ENCODE measurements around the gene USP11.

Gene USP11

DNA sequence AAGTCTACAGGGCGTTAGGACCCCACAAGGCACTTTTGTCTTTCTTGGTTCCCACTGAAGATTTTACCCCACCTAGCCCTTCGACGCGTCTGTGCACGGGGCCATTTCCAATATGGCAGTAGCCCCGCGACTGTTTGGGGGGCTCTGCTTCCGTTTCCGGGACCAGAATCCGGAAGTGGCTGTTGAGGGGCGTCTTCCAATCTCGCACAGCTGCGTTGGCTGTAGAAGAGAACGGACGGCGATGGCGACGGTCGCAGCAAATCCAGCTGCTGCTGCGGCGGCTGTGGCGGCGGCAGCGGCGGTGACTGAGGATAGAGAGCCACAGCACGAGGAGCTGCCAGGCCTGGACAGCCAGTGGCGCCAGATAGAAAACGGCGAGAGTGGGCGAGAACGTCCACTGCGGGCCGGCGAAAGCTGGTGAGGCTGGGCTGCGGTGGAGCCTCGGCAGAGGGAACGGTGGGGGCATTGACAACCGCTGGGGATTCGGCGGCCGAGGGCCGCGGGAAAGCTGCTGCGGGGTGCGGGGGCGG is at the start of gene USP11 (continued):
- TF ChIP-seq, protein P1, sequence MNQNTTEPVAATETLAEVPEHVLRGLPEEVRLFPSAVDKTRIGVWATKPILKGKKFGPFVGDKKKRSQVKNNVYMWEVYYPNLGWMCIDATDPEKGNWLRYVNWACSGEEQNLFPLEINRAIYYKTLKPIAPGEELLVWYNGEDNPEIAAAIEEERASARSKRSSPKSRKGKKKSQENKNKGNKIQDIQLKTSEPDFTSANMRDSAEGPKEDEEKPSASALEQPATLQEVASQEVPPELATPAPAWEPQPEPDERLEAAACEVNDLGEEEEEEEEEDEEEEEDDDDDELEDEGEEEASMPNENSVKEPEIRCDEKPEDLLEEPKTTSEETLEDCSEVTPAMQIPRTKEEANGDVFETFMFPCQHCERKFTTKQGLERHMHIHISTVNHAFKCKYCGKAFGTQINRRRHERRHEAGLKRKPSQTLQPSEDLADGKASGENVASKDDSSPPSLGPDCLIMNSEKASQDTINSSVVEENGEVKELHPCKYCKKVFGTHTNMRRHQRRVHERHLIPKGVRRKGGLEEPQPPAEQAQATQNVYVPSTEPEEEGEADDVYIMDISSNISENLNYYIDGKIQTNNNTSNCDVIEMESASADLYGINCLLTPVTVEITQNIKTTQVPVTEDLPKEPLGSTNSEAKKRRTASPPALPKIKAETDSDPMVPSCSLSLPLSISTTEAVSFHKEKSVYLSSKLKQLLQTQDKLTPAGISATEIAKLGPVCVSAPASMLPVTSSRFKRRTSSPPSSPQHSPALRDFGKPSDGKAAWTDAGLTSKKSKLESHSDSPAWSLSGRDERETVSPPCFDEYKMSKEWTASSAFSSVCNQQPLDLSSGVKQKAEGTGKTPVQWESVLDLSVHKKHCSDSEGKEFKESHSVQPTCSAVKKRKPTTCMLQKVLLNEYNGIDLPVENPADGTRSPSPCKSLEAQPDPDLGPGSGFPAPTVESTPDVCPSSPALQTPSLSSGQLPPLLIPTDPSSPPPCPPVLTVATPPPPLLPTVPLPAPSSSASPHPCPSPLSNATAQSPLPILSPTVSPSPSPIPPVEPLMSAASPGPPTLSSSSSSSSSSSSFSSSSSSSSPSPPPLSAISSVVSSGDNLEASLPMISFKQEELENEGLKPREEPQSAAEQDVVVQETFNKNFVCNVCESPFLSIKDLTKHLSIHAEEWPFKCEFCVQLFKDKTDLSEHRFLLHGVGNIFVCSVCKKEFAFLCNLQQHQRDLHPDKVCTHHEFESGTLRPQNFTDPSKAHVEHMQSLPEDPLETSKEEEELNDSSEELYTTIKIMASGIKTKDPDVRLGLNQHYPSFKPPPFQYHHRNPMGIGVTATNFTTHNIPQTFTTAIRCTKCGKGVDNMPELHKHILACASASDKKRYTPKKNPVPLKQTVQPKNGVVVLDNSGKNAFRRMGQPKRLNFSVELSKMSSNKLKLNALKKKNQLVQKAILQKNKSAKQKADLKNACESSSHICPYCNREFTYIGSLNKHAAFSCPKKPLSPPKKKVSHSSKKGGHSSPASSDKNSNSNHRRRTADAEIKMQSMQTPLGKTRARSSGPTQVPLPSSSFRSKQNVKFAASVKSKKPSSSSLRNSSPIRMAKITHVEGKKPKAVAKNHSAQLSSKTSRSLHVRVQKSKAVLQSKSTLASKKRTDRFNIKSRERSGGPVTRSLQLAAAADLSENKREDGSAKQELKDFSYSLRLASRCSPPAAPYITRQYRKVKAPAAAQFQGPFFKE (tag by site-specific recombination; IDR thresholded peaks at IDR 0.05; ENCODE audit: borderline replicate concordance) = no peak
- TF ChIP-seq, protein P2, sequence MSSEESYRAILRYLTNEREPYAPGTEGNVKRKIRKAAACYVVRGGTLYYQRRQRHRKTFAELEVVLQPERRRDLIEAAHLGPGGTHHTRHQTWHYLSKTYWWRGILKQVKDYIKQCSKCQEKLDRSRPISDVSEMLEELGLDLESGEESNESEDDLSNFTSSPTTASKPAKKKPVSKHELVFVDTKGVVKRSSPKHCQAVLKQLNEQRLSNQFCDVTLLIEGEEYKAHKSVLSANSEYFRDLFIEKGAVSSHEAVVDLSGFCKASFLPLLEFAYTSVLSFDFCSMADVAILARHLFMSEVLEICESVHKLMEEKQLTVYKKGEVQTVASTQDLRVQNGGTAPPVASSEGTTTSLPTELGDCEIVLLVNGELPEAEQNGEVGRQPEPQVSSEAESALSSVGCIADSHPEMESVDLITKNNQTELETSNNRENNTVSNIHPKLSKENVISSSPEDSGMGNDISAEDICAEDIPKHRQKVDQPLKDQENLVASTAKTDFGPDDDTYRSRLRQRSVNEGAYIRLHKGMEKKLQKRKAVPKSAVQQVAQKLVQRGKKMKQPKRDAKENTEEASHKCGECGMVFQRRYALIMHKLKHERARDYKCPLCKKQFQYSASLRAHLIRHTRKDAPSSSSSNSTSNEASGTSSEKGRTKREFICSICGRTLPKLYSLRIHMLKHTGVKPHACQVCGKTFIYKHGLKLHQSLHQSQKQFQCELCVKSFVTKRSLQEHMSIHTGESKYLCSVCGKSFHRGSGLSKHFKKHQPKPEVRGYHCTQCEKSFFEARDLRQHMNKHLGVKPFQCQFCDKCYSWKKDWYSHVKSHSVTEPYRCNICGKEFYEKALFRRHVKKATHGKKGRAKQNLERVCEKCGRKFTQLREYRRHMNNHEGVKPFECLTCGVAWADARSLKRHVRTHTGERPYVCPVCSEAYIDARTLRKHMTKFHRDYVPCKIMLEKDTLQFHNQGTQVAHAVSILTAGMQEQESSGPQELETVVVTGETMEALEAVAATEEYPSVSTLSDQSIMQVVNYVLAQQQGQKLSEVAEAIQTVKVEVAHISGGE (tag by site-specific recombination; conservative IDR thresholded peaks at IDR 0.05; ENCODE audit: low read depth) = peak; percentile 84
- TF ChIP-seq ZNF621 (tag by site-specific recombination; IDR thresholded peaks at IDR 0.05) (no peak), MZF1 (tag by site-specific recombination; IDR thresholded peaks at IDR 0.05; ENCODE audit: borderline replicate concordance) (peak; percentile 71), SP7 (tag by site-specific recombination; IDR thresholded peaks at IDR 0.05) (peak; percentile 75), SETDB1 (IDR thresholded peaks at IDR 0.05; ENCODE audit: insufficient read length, low read length) (no peak), ZNF624 (tag by site-specific recombination; IDR thresholded peaks at IDR 0.05) (no peak), ZNF776 (tag by site-specific recombination; IDR thresholded peaks at IDR 0.05; ENCODE audit: borderline replicate concordance) (no peak), KLF16 (tag by site-specific recombination; IDR thresholded peaks at IDR 0.05) (peak; percentile 79), ZNF2 (tag by site-specific recombination; IDR thresholded peaks at IDR 0.05) (peak; percentile 76), YY1 (tag by site-specific recombination; IDR thresholded peaks at IDR 0.05) (peak; percentile 90), ZNF366 (tag by site-specific recombination; conservative IDR thresholded peaks at IDR 0.05) (no peak), ZNF660 (tag by site-specific recombination; IDR thresholded peaks at IDR 0.05) (0 out of 2 replicates have a peak, but pooled peaks have one; percentile 35), ZNF843 (tag by site-specific recombination; IDR thresholded peaks at IDR 0.05) (peak; percentile 13; the same call in 1 of the 2 replicates), ZNF747 (tag by site-specific recombination; IDR thresholded peaks at IDR 0.05) (no peak)
- TF ChIP-seq, protein P3, sequence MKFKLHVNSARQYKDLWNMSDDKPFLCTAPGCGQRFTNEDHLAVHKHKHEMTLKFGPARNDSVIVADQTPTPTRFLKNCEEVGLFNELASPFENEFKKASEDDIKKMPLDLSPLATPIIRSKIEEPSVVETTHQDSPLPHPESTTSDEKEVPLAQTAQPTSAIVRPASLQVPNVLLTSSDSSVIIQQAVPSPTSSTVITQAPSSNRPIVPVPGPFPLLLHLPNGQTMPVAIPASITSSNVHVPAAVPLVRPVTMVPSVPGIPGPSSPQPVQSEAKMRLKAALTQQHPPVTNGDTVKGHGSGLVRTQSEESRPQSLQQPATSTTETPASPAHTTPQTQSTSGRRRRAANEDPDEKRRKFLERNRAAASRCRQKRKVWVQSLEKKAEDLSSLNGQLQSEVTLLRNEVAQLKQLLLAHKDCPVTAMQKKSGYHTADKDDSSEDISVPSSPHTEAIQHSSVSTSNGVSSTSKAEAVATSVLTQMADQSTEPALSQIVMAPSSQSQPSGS (tag by site-specific recombination; IDR thresholded peaks at IDR 0.05; ENCODE audit: low read depth) = no peak
- TF ChIP-seq, protein P4, sequence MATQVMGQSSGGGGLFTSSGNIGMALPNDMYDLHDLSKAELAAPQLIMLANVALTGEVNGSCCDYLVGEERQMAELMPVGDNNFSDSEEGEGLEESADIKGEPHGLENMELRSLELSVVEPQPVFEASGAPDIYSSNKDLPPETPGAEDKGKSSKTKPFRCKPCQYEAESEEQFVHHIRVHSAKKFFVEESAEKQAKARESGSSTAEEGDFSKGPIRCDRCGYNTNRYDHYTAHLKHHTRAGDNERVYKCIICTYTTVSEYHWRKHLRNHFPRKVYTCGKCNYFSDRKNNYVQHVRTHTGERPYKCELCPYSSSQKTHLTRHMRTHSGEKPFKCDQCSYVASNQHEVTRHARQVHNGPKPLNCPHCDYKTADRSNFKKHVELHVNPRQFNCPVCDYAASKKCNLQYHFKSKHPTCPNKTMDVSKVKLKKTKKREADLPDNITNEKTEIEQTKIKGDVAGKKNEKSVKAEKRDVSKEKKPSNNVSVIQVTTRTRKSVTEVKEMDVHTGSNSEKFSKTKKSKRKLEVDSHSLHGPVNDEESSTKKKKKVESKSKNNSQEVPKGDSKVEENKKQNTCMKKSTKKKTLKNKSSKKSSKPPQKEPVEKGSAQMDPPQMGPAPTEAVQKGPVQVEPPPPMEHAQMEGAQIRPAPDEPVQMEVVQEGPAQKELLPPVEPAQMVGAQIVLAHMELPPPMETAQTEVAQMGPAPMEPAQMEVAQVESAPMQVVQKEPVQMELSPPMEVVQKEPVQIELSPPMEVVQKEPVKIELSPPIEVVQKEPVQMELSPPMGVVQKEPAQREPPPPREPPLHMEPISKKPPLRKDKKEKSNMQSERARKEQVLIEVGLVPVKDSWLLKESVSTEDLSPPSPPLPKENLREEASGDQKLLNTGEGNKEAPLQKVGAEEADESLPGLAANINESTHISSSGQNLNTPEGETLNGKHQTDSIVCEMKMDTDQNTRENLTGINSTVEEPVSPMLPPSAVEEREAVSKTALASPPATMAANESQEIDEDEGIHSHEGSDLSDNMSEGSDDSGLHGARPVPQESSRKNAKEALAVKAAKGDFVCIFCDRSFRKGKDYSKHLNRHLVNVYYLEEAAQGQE (tag by site-specific recombination; IDR thresholded peaks at IDR 0.05) = peak; percentile 33; the same call in 1 of the 2 replicates
- TF ChIP-seq, protein P5, sequence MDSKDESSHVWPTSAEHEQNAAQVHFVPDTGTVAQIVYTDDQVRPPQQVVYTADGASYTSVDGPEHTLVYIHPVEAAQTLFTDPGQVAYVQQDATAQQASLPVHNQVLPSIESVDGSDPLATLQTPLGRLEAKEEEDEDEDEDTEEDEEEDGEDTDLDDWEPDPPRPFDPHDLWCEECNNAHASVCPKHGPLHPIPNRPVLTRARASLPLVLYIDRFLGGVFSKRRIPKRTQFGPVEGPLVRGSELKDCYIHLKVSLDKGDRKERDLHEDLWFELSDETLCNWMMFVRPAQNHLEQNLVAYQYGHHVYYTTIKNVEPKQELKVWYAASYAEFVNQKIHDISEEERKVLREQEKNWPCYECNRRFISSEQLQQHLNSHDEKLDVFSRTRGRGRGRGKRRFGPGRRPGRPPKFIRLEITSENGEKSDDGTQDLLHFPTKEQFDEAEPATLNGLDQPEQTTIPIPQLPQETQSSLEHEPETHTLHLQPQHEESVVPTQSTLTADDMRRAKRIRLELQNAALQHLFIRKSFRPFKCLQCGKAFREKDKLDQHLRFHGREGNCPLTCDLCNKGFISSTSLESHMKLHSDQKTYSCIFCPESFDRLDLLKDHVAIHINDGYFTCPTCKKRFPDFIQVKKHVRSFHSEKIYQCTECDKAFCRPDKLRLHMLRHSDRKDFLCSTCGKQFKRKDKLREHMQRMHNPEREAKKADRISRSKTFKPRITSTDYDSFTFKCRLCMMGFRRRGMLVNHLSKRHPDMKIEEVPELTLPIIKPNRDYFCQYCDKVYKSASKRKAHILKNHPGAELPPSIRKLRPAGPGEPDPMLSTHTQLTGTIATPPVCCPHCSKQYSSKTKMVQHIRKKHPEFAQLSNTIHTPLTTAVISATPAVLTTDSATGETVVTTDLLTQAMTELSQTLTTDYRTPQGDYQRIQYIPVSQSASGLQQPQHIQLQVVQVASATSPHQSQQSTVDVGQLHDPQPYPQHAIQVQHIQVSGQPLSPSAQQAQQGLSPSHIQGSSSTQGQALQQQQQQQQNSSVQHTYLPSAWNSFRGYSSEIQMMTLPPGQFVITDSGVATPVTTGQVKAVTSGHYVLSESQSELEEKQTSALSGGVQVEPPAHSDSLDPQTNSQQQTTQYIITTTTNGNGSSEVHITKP (tag by site-specific recombination; IDR thresholded peaks at IDR 0.05) = no peak
